ENCODE data around the gene INCENP. TPM values are rescaled to one million over a fixed set of nuclear protein-coding genes. Genes with fewer than 3 reads are reported as not detected.

Gene INCENP
- polyA plus RNA-seq, 2 of the 4 experiments (the other 2 are of a cell fraction), result 29.5 to 55.8 TPM

DNA sequence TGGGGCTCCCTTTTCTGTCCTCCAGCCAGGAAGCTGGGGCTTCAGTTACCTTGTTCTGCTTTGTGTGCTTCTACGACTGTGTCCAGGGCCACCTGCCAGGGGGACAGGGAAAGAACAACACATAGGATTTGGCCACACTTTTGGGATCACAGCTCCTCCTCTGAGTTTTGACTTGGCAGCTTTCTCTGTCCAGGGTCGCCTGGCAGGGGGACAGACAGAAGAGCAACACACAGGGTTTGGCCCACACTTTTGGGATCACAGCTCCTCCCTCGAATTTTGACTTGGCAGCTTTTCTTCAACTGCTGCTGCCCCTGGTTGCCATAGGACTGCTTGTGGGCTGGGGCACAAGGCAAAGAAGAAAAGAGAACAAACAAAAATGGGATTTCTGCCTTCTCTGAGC is 19.1 kb downstream of the INCENP start:
- DNase-seq (ENCODE audit: low read depth in 1 of 2, low spot score in 1 of 2), result no peak
- POLR2A ChIA-PET, result no interaction called here
- Histone ChIP-seq H3K27ac (no peak overlapping the region), H3K4me1 (no peaks in the 10 kb centered on the region), H3K9me3 (no peaks in the 10 kb centered on the region), H3K4me2 (no peak overlapping the region), H3K4me3 (no peak overlapping the region)
- CTCF ChIA-PET, result interaction anchor here (0.7 to 2.8 kb wide), 11 partner anchors 9 to 367 kb away, joined by 3 to 10 read pairs (median 3); no protein-coding TSS in a partner anchor
- no peak for ATAC-seq
- TF ChIP-seq TP53 (CRISPR knock-in tag; IDR thresholded peaks at IDR 0.05), result no peak
- TF ChIP-seq, protein P1, sequence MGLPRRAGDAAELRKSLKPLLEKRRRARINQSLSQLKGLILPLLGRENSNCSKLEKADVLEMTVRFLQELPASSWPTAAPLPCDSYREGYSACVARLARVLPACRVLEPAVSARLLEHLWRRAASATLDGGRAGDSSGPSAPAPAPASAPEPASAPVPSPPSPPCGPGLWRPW (IDR thresholded peaks at IDR 0.05), result no peak
- no peak for TF ChIP-seq EHMT2 (IDR thresholded peaks at IDR 0.05; ENCODE audit: low read depth)
- no peak for TF ChIP-seq HDAC2 (IDR thresholded peaks at IDR 0.05)
- TF ChIP-seq, protein P2, sequence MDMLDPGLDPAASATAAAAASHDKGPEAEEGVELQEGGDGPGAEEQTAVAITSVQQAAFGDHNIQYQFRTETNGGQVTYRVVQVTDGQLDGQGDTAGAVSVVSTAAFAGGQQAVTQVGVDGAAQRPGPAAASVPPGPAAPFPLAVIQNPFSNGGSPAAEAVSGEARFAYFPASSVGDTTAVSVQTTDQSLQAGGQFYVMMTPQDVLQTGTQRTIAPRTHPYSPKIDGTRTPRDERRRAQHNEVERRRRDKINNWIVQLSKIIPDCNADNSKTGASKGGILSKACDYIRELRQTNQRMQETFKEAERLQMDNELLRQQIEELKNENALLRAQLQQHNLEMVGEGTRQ (IDR thresholded peaks at IDR 0.05), result no peak
- TF ChIP-seq, protein P3, sequence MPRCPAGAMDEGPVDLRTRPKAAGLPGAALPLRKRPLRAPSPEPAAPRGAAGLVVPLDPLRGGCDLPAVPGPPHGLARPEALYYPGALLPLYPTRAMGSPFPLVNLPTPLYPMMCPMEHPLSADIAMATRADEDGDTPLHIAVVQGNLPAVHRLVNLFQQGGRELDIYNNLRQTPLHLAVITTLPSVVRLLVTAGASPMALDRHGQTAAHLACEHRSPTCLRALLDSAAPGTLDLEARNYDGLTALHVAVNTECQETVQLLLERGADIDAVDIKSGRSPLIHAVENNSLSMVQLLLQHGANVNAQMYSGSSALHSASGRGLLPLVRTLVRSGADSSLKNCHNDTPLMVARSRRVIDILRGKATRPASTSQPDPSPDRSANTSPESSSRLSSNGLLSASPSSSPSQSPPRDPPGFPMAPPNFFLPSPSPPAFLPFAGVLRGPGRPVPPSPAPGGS (IDR thresholded peaks at IDR 0.05), result no peak
- TF ChIP-seq EP300 (IDR thresholded peaks at IDR 0.05), result no peak
- TF ChIP-seq ZC3H11A (IDR thresholded peaks at IDR 0.05), result no peak
- no peak for TF ChIP-seq POLR2A (IDR thresholded peaks at IDR 0.05; ENCODE audit: low read length)
- no peak for TF ChIP-seq CHD4 (IDR thresholded peaks at IDR 0.05; ENCODE audit: borderline replicate concordance)
- WGBS (ENCODE audit: missing lambda C conversion rate), result 64% methylated on average over 3 of the region's 3 CpGs
- no peak for FAIRE-seq

DNA sequence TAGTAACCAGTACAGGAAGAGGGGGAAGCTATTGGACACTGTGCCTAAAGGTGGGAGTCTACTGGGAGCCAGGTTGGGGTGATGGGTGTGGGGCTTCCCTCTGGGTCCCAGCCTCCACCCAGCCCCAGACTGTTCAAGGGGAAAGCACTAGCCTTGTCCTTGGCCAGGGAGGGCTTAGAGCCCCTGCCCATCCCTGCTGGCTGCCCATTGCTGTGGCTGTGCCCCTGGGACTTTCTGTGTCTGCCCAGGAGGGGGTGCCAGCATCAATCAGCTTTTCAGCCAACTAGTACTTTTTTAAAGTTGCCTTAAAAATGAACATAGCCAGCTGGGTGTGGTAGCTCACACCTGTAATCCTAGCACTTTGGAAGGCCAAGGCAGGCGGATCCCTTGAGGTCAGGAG is 19.9 kb downstream of the INCENP start:
- TF ChIP-seq CEBPB (IDR thresholded peaks at IDR 0.05), result no peak
- no peaks in the 10 kb centered on the region for H3K9me3 ChIP-seq
- DNase-seq (ENCODE audit: low read depth in 1 of 2, low spot score in 1 of 2) (no peak), ATAC-seq (peak in 1 of 2 experiments; percentile 28; a peak in 2 of 6 replicates), FAIRE-seq (no peak)
- H3K27ac ChIP-seq, result no peak overlapping the region
- no peak overlapping the region for H3K4me2 ChIP-seq
- CTCF ChIA-PET, result interaction anchor here (0.6 to 2.8 kb wide), 7 partner anchors 10 to 168 kb away, joined by 3 to 10 read pairs (median 6); no protein-coding TSS in a partner anchor
- H3K4me1 ChIP-seq, result no peaks in the 10 kb centered on the region
- no peak overlapping the region for H3K4me3 ChIP-seq
- 78% methylated on average over 1 of the region's 1 CpG for WGBS (ENCODE audit: missing lambda C conversion rate)
- POLR2A ChIA-PET, result no interaction called here

DNA sequence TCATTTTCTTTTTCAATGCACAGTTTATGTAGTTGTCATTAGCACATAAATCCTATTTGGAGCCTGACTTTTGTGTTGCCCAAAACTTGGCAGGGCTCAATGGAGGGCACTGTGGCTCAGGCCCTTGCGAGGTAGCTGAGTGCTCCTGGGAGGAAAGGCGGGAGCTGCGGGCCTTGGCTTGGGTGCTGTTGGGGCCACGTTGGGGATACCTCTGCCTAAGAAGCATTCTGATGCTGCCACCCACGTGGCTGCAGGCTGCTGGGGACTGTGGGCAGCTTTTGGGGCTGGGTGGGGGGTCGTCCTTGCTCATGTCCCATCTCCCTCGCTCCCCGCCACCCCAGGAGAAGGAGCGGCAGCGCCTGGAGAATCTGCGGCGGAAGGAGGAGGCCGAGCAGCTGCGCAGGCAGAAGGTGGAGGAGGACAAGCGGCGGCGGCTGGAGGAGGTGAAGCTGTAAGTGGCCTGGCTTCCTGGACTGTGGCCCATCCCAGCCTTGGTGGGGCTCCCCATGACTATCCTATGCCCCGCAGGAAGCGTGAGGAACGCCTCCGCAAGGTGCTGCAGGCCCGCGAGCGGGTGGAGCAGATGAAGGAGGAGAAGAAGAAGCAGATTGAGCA is 20.9 kb downstream of the INCENP start:
- CTCF ChIA-PET, result interaction anchor here (0.6 to 2.5 kb wide), 5 partner anchors 12 to 248 kb away, joined by 3 to 8 read pairs (median 6); no protein-coding TSS in a partner anchor
- no peak for DNase-seq (ENCODE audit: low read depth in 1 of 2, low spot score in 1 of 2)
- no peak overlapping the region for H3K4me3 ChIP-seq
- TF ChIP-seq RFX5 (IDR thresholded peaks at IDR 0.05), result no peak
- TF ChIP-seq RARB (CRISPR knock-in tag; IDR thresholded peaks at IDR 0.05), result no peak
- TF ChIP-seq, protein P4, sequence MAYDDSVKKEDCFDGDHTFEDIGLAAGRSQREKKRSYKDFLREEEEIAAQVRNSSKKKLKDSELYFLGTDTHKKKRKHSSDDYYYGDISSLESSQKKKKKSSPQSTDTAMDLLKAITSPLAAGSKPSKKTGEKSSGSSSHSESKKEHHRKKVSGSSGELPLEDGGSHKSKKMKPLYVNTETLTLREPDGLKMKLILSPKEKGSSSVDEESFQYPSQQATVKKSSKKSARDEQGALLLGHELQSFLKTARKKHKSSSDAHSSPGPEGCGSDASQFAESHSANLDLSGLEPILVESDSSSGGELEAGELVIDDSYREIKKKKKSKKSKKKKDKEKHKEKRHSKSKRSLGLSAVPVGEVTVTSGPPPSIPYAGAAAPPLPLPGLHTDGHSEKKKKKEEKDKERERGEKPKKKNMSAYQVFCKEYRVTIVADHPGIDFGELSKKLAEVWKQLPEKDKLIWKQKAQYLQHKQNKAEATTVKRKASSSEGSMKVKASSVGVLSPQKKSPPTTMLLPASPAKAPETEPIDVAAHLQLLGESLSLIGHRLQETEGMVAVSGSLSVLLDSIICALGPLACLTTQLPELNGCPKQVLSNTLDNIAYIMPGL (CRISPR knock-in tag; IDR thresholded peaks at IDR 0.05; ENCODE audit: borderline replicate concordance), result no peak
- no peak for TF ChIP-seq HOXA7 (CRISPR knock-in tag; IDR thresholded peaks at IDR 0.05)
- TF ChIP-seq MAZ (IDR thresholded peaks at IDR 0.05; ENCODE audit: borderline replicate concordance, low read depth, low read length), result no peak
- TF ChIP-seq PHF8 (IDR thresholded peaks at IDR 0.05; ENCODE audit: borderline replicate concordance, low read depth), result no peak
- no peak for TF ChIP-seq RAD21 (conservative IDR thresholded peaks at IDR 0.05 in 1 of 2, IDR thresholded peaks at IDR 0.05 in 1 of 2)
- TF ChIP-seq CBX2 (IDR thresholded peaks at IDR 0.05; ENCODE audit: borderline replicate concordance, low read depth), result no peak
- no peak for TF ChIP-seq SREBF2 (IDR thresholded peaks at IDR 0.05)
- TF ChIP-seq FOSL2 (IDR thresholded peaks at IDR 0.05), result no peak
- no peak for TF ChIP-seq FOSL2 (CRISPR knock-in tag; IDR thresholded peaks at IDR 0.05)
- TF ChIP-seq EHF (CRISPR knock-in tag; IDR thresholded peaks at IDR 0.05), result no peak
- TF ChIP-seq, protein P2 (IDR thresholded peaks at IDR 0.05), result no peak
- no peak for TF ChIP-seq POLR2AphosphoS2 (conservative IDR thresholded peaks at IDR 0.05; ENCODE audit: low read length)
- TF ChIP-seq MAFK (IDR thresholded peaks at IDR 0.05; ENCODE audit: partially characterized antibody), result no peak
- TF ChIP-seq HOXB13 (CRISPR knock-in tag; IDR thresholded peaks at IDR 0.05; ENCODE audit: low read depth), result no peak
- no peak for TF ChIP-seq GATA3 (IDR thresholded peaks at IDR 0.05; ENCODE audit: borderline replicate concordance)
- FAIRE-seq, result no peak
- H3K27ac ChIP-seq, result no peak overlapping the region
- H3K9me3 ChIP-seq, result no peaks in the 10 kb centered on the region
- 95% methylated on average over 18 of the region's 24 CpGs for WGBS (ENCODE audit: missing lambda C conversion rate)
- POLR2A ChIA-PET, result no interaction called here
- no peaks in the 10 kb centered on the region for H3K4me1 ChIP-seq
- H3K4me2 ChIP-seq, result no peak overlapping the region
- ATAC-seq, result no peak
